ENCODE measurements around the gene APBA3. TPM values are rescaled to one million over a fixed set of nuclear protein-coding genes. Genes with fewer than 3 reads are reported as not detected.

Gene APBA3
- total RNA-seq, 1 donor from 2014 or later = 12.5 TPM

Other genes starting within 250 kb of the APBA3 start
- gene TEKTIP1, start 222.5 kb downstream of the APBA3 start, total RNA-seq = 1.7 TPM
- 25.4 TPM for gene MFSD12, start 204.1 kb downstream of the APBA3 start, total RNA-seq
- 32.6 TPM for gene HMG20B, start 188.7 kb downstream of the APBA3 start, total RNA-seq
- 1.3 TPM for gene GIPC3, start 176.2 kb downstream of the APBA3 start, total RNA-seq
- 1.9 TPM for gene TBXA2R, start 154.8 kb downstream of the APBA3 start, total RNA-seq
- 10.7 TPM for gene CACTIN, start 134.9 kb downstream of the APBA3 start, total RNA-seq
- 38.2 TPM for gene PIP5K1C, start 61.2 kb downstream of the APBA3 start, total RNA-seq
- not detected for gene TJP3, start 53.3 kb downstream of the APBA3 start, total RNA-seq
- gene MRPL54, start 990 bp upstream of the APBA3 start, total RNA-seq = 81.4 TPM
- not detected for gene RAX2, start 10.5 kb upstream of the APBA3 start, total RNA-seq
- 0.38 TPM for gene MATK, start 24.7 kb upstream of the APBA3 start, total RNA-seq
- gene ZFR2, start 107.3 kb upstream of the APBA3 start, total RNA-seq = 0.62 TPM
- gene ATCAY, start 119.0 kb upstream of the APBA3 start, total RNA-seq = not detected
- gene NMRK2, start 171.4 kb upstream of the APBA3 start, total RNA-seq = 568 TPM
- gene DAPK3, start 209.4 kb upstream of the APBA3 start, total RNA-seq = 180 TPM
- 1,625 TPM for gene EEF2, start 223.8 kb upstream of the APBA3 start, total RNA-seq
- 18.4 TPM for gene PIAS4, start 246.0 kb upstream of the APBA3 start, total RNA-seq